MG63 (cell line): Measurements from ENCODE around the gene PPP2R2C. TPM values are rescaled to one million over a fixed set of nuclear protein-coding genes. Genes with fewer than 3 reads are reported as not detected.

Experiments used
- DNase-seq: peaks from one replicate; pipeline ENCODE4 v3.0.0-alpha.2; 2020
- H3K27me3 ChIP-seq: fragments of 250-450 bp; sonication (Bioruptor Pico); 2 replicates; pipeline ENCODE4 v1.5.1; 2020; ENCODE audit warnings: mild to moderate bottlenecking, moderate library complexity
- H3K36me3 ChIP-seq: fragments of 250-450 bp; sonication (Bioruptor Pico); 2 replicates; pipeline ENCODE4 v1.5.1; 2020; ENCODE audit warnings: mild to moderate bottlenecking, moderate library complexity
- H3K4me3 ChIP-seq: fragments of 250-450 bp; sonication (Bioruptor Pico); 2 replicates; pipeline ENCODE4 v1.5.1; 2020; ENCODE audit warnings: mild to moderate bottlenecking, moderate library complexity
- H3K9me3 ChIP-seq: fragments of 250-450 bp; sonication (Bioruptor Pico); 2 replicates; pipeline ENCODE4 v1.5.1; 2020; ENCODE audit warnings: mild to moderate bottlenecking, moderate library complexity
- total RNA-seq: library from RNA; depleted of rRNA; stranded (reverse); fragments of >200 nt; shearing (Covaris generic); gene quantifications from 2 replicates; pipeline ENCODE4 v1.2.3, GENCODE V29; 2014; ENCODE audit warnings: low replicate concordance

PPP2R2C gene
- total RNA-seq, 1 experiment from 2014 or later = 3.3 TPM

- no peak for DNase-seq
- no peaks in the 10 kb centered on the region for H3K27me3 ChIP-seq
- no peak overlapping the region for H3K4me3 ChIP-seq
- no peaks in the 10 kb centered on the region for H3K9me3 ChIP-seq
- no peaks in the 10 kb centered on the region for H3K36me3 ChIP-seq
Observed at GRCh38 chr4:6281436-6282313, 190.7 kb downstream of the PPP2R2C start.

GRCh38 chr4:6280365-6280996 lies 191.9 kb downstream of the PPP2R2C start:
- Histone ChIP-seq H3K4me3 (no peak overlapping the region), H3K27me3 (no peaks in the 10 kb centered on the region), H3K36me3 (no peaks in the 10 kb centered on the region), H3K9me3 (no peaks in the 10 kb centered on the region)
- no peak for DNase-seq

- no peak for DNase-seq
- H3K4me3 ChIP-seq = no peak overlapping the region
- H3K9me3 ChIP-seq = no peaks in the 10 kb centered on the region
- no peaks in the 10 kb centered on the region for H3K27me3 ChIP-seq
- no peaks in the 10 kb centered on the region for H3K36me3 ChIP-seq
Observed at GRCh38 chr4:6279582-6280289, 192.7 kb downstream of the PPP2R2C start.

- H3K4me3 ChIP-seq = no peak overlapping the region
- no peaks in the 10 kb centered on the region for H3K9me3 ChIP-seq
- H3K27me3 ChIP-seq = no peaks in the 10 kb centered on the region
- DNase-seq = no peak
- H3K36me3 ChIP-seq = no peaks in the 10 kb centered on the region
Observed at GRCh38 chr4:6278801-6279197, 193.6 kb downstream of the PPP2R2C start.

GRCh38 chr4:6277935-6278800 lies 194.2 kb downstream of the PPP2R2C start:
- peak; percentile 16 for DNase-seq
- Histone ChIP-seq H3K9me3 (no peaks in the 10 kb centered on the region), H3K27me3 (no peaks in the 10 kb centered on the region), H3K4me3 (no peak overlapping the region), H3K36me3 (no peaks in the 10 kb centered on the region)

GRCh38 chr4:6277139-6277802 lies 195.1 kb downstream of the PPP2R2C start:
- H3K4me3 ChIP-seq = no peak overlapping the region
- DNase-seq = no peak

GRCh38 chr4:6275898-6276806 lies 196.3 kb downstream of the PPP2R2C start:
- no peaks in the 10 kb centered on the region for H3K27me3 ChIP-seq
- no peak for DNase-seq
- no peaks in the 10 kb centered on the region for H3K9me3 ChIP-seq
- H3K36me3 ChIP-seq = no peaks in the 10 kb centered on the region
- H3K4me3 ChIP-seq = no peak overlapping the region

More at GRCh38 chr4:6277139-6277802, 195.1 kb downstream of the PPP2R2C start:
- Histone ChIP-seq H3K36me3 (no peaks in the 10 kb centered on the region), H3K9me3 (no peaks in the 10 kb centered on the region), H3K27me3 (no peaks in the 10 kb centered on the region)

GRCh38 chr4:6275351-6275750 lies 197.1 kb downstream of the PPP2R2C start:
- Histone ChIP-seq H3K4me3 (no peak overlapping the region), H3K36me3 (no peaks in the 10 kb centered on the region), H3K9me3 (no peaks in the 10 kb centered on the region), H3K27me3 (no peaks in the 10 kb centered on the region)
- no peak for DNase-seq

GRCh38 chr4:6273661-6273990 lies 198.8 kb downstream of the PPP2R2C start:
- DNase-seq = no peak
- Histone ChIP-seq H3K4me3 (no peak overlapping the region), H3K9me3 (no peaks in the 10 kb centered on the region), H3K36me3 (no peaks in the 10 kb centered on the region), H3K27me3 (no peaks in the 10 kb centered on the region)

- Histone ChIP-seq H3K4me3 (no peak overlapping the region), H3K9me3 (no peaks in the 10 kb centered on the region)
- DNase-seq = peak; percentile 60
Observed at GRCh38 chr4:6272863-6273660, 199.4 kb downstream of the PPP2R2C start.

GRCh38 chr4:6271701-6272465 lies 200.5 kb downstream of the PPP2R2C start:
- Histone ChIP-seq H3K27me3 (no peaks in the 10 kb centered on the region), H3K36me3 (no peaks in the 10 kb centered on the region), H3K4me3 (no peak overlapping the region), H3K9me3 (no peaks in the 10 kb centered on the region)
- DNase-seq = no peak

More at GRCh38 chr4:6272863-6273660, 199.4 kb downstream of the PPP2R2C start:
- Histone ChIP-seq H3K27me3 (no peaks in the 10 kb centered on the region), H3K36me3 (no peaks in the 10 kb centered on the region)

GRCh38 chr4:6271206-6271605 lies 201.2 kb downstream of the PPP2R2C start:
- DNase-seq = no peak
- Histone ChIP-seq H3K4me3 (no peak overlapping the region), H3K9me3 (no peaks in the 10 kb centered on the region)

GRCh38 chr4:6270636-6271121 lies 201.7 kb downstream of the PPP2R2C start:
- H3K27me3 ChIP-seq = no peaks in the 10 kb centered on the region
- no peaks in the 10 kb centered on the region for H3K36me3 ChIP-seq
- peak overlapping the region; percentile 66 for H3K4me3 ChIP-seq
- no peak for DNase-seq
- H3K9me3 ChIP-seq = no peaks in the 10 kb centered on the region

More at GRCh38 chr4:6271206-6271605, 201.2 kb downstream of the PPP2R2C start:
- Histone ChIP-seq H3K36me3 (no peaks in the 10 kb centered on the region), H3K27me3 (no peaks in the 10 kb centered on the region)
